IPS DF 19.7 (cell line): Measurements from ENCODE around the gene ZNF521.

Experiments used
- DNase-seq: peaks from one replicate; pipeline ENCODE4 v3.0.0-alpha.2; 2013; ENCODE audit warnings: low read depth, low spot score

Gene ZNF521

DNA sequence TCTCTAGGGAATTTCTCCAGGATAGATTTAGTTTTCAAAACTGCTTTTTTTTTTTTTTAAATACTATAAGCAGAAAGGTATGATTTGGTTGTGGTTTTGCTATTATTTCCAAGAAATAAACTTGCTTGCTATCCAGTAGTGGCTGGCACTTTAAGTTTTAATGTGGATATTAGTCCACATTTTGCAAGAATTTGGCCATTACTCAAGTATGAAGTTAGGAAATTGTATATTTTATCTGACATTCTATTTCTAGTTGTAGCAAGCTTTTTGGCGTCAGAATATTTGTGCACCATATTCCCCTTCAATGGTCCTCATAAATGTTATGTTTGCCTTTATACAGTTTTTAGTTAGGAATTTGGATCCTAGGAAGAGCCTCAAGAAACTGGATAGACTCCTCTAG is 226.3 kb downstream of the ZNF521 start:
- DNase-seq, result no peak

DNA sequence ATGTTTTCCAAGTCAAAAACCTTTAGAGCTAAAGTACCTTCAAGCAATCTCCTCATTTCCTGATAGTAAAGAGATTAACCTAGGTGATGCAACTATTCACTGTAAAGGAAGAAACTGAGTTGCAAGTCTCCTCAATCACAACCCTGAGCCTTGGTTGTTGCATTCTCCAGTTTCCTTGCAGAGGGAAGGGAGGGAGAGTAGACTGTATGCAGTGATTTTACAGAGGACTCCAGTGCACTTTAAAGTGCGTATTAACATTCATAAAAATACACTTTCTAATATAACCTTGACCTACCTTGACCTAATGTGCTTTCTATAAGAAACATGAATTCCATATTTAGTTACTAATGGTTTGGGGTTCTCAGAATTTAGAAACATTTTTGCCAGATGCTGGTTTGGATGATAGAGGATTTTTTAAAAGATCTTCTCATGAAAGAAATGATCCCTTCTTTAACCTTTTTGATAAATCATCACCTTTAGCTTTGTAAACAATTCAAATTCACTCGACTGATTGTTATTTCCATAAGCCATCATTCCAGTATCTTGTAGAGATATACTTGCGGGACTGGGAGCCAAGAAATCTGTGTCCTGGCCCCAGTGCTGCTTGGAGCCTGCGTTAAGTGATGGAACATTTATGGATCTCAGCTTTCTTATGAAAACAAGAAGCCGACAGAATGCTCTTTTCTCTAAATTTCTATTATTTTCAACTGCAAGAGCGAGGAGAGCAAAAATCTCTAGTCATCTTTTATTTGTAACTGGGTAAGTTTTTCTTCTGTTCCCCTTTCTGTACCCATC is 228.3 kb downstream of the ZNF521 start:
- no peak for DNase-seq

- DNase-seq, result no peak
Observed at GRCh38 chr18:25121442-25121841, 230.5 kb downstream of the ZNF521 start.

- no peak for DNase-seq
Observed at GRCh38 chr18:25113566-25113965, 238.4 kb downstream of the ZNF521 start.

DNA sequence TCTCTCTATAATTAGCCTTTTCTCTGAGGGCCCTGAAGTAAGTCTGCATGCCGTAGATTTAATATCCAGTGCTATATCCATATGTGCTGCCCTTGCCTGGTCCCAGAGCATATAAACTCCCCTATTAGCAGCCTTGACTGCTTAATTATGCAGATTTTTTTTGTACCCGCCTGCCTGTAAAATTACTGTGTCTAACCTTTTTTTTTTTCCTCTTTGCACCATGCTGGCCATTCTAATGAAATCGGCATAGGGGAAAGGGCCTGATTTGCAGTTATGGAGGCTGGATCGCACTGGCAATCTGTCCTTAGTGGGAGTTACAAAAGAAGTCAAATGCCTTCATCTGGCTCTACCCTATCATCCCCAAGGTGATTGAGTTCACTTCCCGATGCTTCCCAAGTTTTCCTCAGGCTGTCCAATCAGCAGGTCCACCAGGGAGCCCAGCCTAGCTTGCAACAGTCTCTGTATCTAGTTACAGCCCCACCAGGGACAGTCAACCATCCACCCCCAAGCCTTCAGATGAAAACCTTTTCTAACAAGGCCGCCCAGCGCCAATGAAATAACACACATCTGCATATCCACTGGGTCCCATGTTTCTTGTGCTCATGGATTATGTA is 239.0 kb downstream of the ZNF521 start:
- DNase-seq, result no peak

GRCh38 chr18:25111377-25112288 is 240.3 kb downstream of the ZNF521 start:
- no peak for DNase-seq

DNA sequence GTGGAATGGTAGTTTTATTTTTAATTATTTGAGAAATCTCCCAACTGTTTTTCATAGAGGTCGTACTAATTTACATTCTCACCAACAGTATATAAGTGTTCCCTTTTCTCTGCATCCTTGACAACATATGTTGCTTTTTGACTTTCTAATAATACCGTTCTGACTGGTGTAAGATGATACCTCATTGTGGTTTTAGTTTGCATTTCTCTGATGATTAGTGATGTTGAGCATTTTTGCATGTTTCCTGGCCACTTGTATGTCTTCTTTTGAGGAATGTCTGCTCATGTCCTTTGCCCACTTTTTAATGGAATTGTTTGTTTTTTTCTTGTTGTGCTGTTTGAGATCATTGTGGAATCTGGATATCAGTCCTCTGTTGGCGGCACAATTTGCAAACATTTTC is 242.5 kb downstream of the ZNF521 start:
- DNase-seq, result no peak

DNA sequence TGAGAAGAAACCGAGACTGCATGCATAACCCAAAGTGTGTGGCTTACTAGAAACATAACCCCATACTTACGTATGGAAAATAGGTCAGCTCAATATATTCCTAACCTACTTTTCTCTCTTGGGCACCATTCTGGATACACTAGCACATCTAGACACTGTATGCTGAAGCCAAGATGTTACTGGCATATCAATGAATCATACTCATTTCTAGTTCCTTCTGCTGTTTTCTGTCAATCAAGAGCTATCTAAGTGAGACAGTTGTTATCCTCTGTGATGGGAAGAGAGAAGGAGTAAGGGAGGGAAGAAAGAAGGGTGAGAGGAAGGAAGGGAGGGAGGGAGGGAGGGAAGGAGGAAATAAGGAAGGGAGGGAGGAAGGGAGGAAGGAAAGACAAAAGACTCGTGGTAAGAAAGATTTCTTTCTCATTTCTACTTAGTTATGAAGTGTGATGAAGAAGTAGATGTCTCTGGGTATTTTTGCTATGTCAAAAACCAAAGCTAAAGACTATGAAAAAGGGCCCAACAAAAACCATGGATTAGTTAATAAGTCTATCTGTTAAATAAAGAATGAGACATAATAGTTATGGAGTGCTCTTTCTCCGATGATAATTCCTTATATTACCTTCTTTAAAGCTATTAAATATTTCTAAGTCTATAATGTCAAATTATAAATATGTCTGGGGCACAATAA is 248.4 kb downstream of the ZNF521 start:
- DNase-seq, result no peak

DNA sequence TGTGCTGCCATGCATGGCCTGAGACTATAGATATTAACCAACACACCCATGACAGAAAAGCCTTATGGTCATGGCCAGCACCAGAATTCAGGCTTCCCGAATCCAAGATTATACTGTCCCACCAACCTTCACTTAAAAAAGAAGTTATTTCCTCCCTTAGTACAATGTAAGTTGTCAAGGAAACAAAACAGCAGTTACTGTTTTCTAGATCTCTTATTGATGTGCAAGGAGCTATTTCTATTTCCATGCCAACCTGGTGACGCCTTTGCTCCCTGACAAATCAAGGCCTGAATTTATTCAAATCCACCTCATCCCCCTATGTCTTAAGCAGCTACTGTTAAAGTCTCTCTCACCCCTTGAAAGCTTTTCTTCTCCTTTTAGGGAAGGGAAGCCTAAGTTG is 249.3 kb downstream of the ZNF521 start:
- no peak for DNase-seq

- no peak for DNase-seq
Observed at GRCh38 chr18:25100418-25100817, 251.5 kb downstream of the ZNF521 start.

GRCh38 chr18:25099895-25100294 is 252.1 kb downstream of the ZNF521 start:
- DNase-seq, result no peak

- no peak for DNase-seq
Observed at GRCh38 chr18:25097569-25098056, 254.4 kb downstream of the ZNF521 start.

DNA sequence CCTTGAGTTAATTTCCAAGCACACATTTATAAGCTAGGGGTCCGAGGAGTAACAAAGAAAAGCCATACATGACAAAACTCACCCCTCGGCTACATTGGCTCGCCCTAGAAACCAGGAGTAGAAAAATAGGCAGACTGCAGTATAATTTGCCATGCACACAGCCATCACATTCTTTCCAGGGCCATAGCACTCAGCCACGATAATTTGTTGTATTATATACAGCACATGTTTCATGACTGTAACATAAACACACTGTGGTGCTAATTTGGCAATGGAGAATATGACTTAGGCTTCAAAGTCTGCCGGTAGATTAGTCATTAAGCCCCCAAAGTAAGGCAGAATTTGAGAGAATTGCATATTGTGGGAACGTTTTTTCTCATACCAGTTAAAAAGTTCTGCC is 254.9 kb downstream of the ZNF521 start:
- no peak for DNase-seq

DNA sequence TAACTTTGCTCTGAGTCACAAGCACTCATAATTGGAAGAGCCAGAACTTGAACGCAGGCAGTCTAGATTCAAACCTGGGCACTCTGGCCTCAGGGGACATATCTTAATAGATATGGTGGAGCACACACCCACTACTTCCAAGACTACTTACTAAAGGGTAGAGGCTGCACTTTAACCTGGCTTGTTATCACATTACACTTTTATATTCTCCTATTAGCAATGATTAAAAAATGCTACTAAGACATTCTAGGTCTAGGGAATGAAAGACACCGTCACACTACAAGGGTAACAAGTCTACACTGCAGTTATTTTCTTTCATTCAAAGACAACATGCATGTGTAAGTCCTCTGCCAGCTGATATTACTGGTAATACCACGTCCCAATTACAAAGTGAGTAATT is 258.8 kb downstream of the ZNF521 start:
- no peak for DNase-seq

- no peak for DNase-seq
Observed at GRCh38 chr18:25089470-25089869, 262.5 kb downstream of the ZNF521 start.

DNA sequence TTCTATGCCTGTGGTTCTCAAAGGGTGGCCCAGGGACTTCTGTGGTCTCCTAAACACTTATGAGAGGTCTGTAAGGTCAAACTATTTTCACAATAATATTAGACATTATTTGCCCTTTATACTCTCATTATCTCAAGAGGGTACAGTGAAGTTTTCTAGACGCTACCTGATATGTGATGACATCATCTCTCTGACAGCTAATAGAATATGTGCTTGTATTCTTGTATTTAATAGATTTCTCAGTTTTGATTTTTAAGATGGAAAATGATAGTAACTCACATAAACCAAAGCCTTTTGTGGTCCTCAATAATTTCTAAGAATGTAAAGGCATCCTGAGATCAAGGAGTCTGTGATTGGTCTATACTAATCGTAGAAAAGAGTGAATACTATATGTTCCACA is 265.1 kb downstream of the ZNF521 start:
- DNase-seq, result no peak

GRCh38 chr18:25081001-25081400 is 271.0 kb downstream of the ZNF521 start:
- DNase-seq, result no peak

- DNase-seq, result no peak
Observed at GRCh38 chr18:25080211-25080610, 271.8 kb downstream of the ZNF521 start.

- no peak for DNase-seq
Observed at GRCh38 chr18:25077944-25078723, 273.8 kb downstream of the ZNF521 start.

DNA sequence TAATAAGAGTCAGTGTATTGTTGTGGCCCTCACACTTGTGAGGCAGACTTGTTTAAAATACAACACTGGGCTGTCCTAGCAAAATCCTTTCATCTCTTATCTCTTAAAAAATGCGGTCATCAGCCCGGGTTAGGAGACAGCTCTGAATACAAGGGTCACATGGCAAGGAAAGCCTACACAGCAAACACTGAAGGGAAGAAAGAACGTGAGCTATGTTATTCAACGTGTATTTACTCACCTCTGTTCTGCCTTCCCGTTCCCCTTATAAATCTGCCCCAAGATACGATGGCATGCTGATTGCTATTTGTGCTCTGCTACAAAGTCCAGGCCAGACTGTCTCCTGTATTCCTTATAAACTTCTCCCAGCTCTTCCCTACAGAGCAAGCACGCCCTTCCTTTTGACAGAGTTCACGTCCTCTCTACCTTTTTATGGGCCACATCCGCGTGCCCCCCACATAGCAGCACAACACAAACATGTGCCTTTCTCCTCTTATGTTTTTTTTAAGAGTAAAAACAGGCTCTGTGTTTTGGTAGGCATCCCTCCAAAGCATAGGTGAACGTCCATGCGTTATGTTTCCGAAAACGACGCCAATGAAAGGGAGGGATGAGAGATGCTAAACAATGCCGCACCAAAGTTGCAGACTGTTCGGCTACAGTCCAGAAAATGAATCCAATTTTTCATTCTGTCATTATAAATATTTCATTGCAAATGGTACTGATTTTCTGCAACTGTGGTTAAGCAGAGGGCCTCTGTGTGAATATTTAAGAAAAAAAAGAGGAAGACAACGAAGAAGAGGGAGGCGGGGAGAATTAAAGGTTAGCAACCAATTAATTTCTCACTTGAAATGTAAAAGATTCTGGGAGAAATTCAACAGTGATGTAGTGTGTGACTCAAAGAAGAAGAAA is 274.7 kb downstream of the ZNF521 start:
- no peak for DNase-seq
